GM23338 (cell line): Measurements from ENCODE around the gene CST9L. TPM values are rescaled to one million over a fixed set of nuclear protein-coding genes. Genes with fewer than 3 reads are reported as not detected.

Experiments
- ATAC-seq: fragments of 200-7000 bp; cut with Tn5 transposase; 3 replicates; pipeline ENCODE4 v1.9.1; 2020
- DNase-seq: peaks from one replicate; pipeline ENCODE4 v3.0.0-alpha.2; 2015; ENCODE audit warnings: low spot score
- H2AFZ ChIP-seq: fragments of 200-600 bp; sonication (generic); 2 replicates; pipeline ENCODE4 v1.8.0; 2016; ENCODE audit warnings: antibody characterized with exemption, mild to moderate bottlenecking, moderate library complexity
- H3F3A ChIP-seq: fragments of 200-600 bp; sonication (generic); replicated peaks from 2 replicates; pipeline ENCODE4 v1.8.0; 2017; ENCODE audit warnings: antibody characterized with exemption, mixed run types, low read depth
- H3K27ac ChIP-seq: fragments of 200-600 bp; sonication (generic); 2 replicates; pipeline ENCODE4 v1.6.1; 2016; ENCODE audit warnings: low read depth
- H3K27me3 ChIP-seq: fragments of 200-600 bp; sonication (generic); 2 replicates; pipeline ENCODE4 v1.8.0; 2016; ENCODE audit warnings: mild to moderate bottlenecking, mixed run types, moderate library complexity; ENCODE audit not compliant: insufficient read depth
- H3K36me3 ChIP-seq: fragments of 200-600 bp; sonication (generic); 2 replicates; pipeline ENCODE4 v1.8.0; 2016; ENCODE audit warnings: mild to moderate bottlenecking; ENCODE audit not compliant: insufficient read depth
- H3K4me1 ChIP-seq: fragments of 200-600 bp; sonication (generic); 2 replicates; pipeline ENCODE4 v1.8.0; 2016; ENCODE audit warnings: mild to moderate bottlenecking, moderate library complexity; ENCODE audit not compliant: insufficient read depth
- H3K4me2 ChIP-seq: fragments of 200-600 bp; sonication (generic); 2 replicates; pipeline ENCODE4 v1.7.1; 2017; ENCODE audit warnings: mixed run types
- H3K4me3 ChIP-seq: fragments of 200-600 bp; sonication (generic); 2 replicates; pipeline ENCODE4 v1.6.1; 2016; ENCODE audit warnings: mixed run types
- H3K79me2 ChIP-seq: fragments of 200-600 bp; sonication (generic); replicated peaks from 2 replicates; pipeline ENCODE4 v1.8.0; 2017; ENCODE audit warnings: mild to moderate bottlenecking; ENCODE audit not compliant: insufficient read depth
- H3K9me2 ChIP-seq: fragments of 200-600 bp; sonication (generic); 2 replicates; pipeline ENCODE4 v1.8.0; 2017; ENCODE audit not compliant: insufficient read depth
- H4K20me1 ChIP-seq: fragments of 200-600 bp; sonication (generic); replicated peaks from 2 replicates; pipeline ENCODE4 v1.8.0; 2017; ENCODE audit warnings: mild to moderate bottlenecking; ENCODE audit not compliant: insufficient read depth
- H3K27ac Mint-ChIP-seq: 2 replicates; pipeline ENCODE4 v1.8.0; 2020; ENCODE audit warnings: inconsistent platforms, mild to moderate bottlenecking, moderate library complexity, mixed read lengths
- H3K27me3 Mint-ChIP-seq: 3 replicates; pipeline ENCODE4 v1.8.0; 2022; ENCODE audit warnings: low read depth, mild to moderate bottlenecking, moderate library complexity, mixed read lengths, inconsistent platforms; ENCODE audit not compliant: insufficient read depth, poor library complexity
- H3K36me3 Mint-ChIP-seq: 3 replicates; pipeline ENCODE4 v1.8.0; 2021; ENCODE audit warnings: low read depth, mild to moderate bottlenecking, inconsistent platforms, moderate library complexity, mixed read lengths
- H3K4me1 Mint-ChIP-seq: 3 replicates; pipeline ENCODE4 v1.8.0; 2020; ENCODE audit warnings: mild to moderate bottlenecking, inconsistent platforms, mixed read lengths
- H3K4me3 Mint-ChIP-seq: 3 replicates; pipeline ENCODE4 v1.8.0; 2021; ENCODE audit warnings: moderate library complexity, mild to moderate bottlenecking, inconsistent platforms, mixed read lengths
- H3K9me3 Mint-ChIP-seq: 3 replicates; pipeline ENCODE4 v1.8.0; 2020; ENCODE audit warnings: moderate library complexity, mild to moderate bottlenecking, inconsistent platforms, mixed read lengths
- CREB1 ChIP-seq: fragments of 250-450 bp; sonication (Bioruptor Pico); IDR thresholded peaks from 2 replicates; pipeline ENCODE4 v1.5.0; 2020; ENCODE audit warnings: low read depth, mild to moderate bottlenecking, moderate library complexity
- EZH2 ChIP-seq: fragments of 200-600 bp; sonication (generic); IDR thresholded peaks from one replicate; pipeline ENCODE4 v1.8.0; 2017; ENCODE audit warnings: antibody characterized with exemption, mild to moderate bottlenecking, low read depth; ENCODE audit not compliant: unreplicated experiment
- EZH2phosphoT487 ChIP-seq: fragments of 200-600 bp; sonication (generic); IDR thresholded peaks from one replicate; pipeline ENCODE4 v1.8.1; 2018; ENCODE audit warnings: antibody characterized with exemption; ENCODE audit not compliant: unreplicated experiment
- NANOG ChIP-seq: IDR thresholded peaks from 2 replicates; pipeline ENCODE4 v1.6.1; 2016; ENCODE audit warnings: antibody characterized with exemption, borderline replicate concordance
- POLR2AphosphoS5 ChIP-seq: IDR thresholded peaks from 2 replicates; pipeline ENCODE4 v1.6.1; 2016; ENCODE audit warnings: antibody characterized with exemption, low read depth
- ZNF331 ChIP-seq: fragments of 250-450 bp; sonication (Bioruptor Pico); IDR thresholded peaks from 2 replicates; pipeline ENCODE4 v1.5.0; 2020; ENCODE audit warnings: low read depth, mild to moderate bottlenecking, moderate library complexity
- polyA plus RNA-seq: library from polyadenylated mRNA; unstranded; fragments of >200 nt; fragmentation: Nextera tagmentation; extraction: Ambion mirVana; gene quantifications from 2 replicates; pipeline ENCODE4 v1.2.1, GENCODE V29; 2016
- total RNA-seq: library from RNA; depleted of rRNA; stranded (reverse); fragments of >200 nt; shearing (Covaris generic); gene quantifications from 2 replicates; pipeline ENCODE4 v1.2.3, GENCODE V29; 2014
- TF ChIP-seq, protein P1 (sequence below), 2 experiments: fragments of 200-600 bp in 1 of 2; sonication (generic) in 1 of 2; conservative IDR thresholded peaks; 2 replicates each; pipeline versions ENCODE4 v1.5.1 to v1.6.1; 2016 to 2017; ENCODE audit warnings: antibody characterized with exemption in 2 of 2, low read depth in 2 of 2, mild to moderate bottlenecking in 2 of 2, moderate library complexity in 1 of 2
- TF ChIP-seq, protein P2 (sequence below): IDR thresholded peaks from 2 replicates; pipeline ENCODE4 v1.6.1; 2016; ENCODE audit warnings: antibody characterized with exemption
- TF ChIP-seq, protein P3 (sequence below): IDR thresholded peaks from one replicate; pipeline ENCODE4 v1.6.1; 2018; ENCODE audit warnings: antibody characterized with exemption; ENCODE audit not compliant: unreplicated experiment

Gene CST9L
- total and polyA plus RNA-seq, 2 experiments from 2014 or later = not detected

DNA sequence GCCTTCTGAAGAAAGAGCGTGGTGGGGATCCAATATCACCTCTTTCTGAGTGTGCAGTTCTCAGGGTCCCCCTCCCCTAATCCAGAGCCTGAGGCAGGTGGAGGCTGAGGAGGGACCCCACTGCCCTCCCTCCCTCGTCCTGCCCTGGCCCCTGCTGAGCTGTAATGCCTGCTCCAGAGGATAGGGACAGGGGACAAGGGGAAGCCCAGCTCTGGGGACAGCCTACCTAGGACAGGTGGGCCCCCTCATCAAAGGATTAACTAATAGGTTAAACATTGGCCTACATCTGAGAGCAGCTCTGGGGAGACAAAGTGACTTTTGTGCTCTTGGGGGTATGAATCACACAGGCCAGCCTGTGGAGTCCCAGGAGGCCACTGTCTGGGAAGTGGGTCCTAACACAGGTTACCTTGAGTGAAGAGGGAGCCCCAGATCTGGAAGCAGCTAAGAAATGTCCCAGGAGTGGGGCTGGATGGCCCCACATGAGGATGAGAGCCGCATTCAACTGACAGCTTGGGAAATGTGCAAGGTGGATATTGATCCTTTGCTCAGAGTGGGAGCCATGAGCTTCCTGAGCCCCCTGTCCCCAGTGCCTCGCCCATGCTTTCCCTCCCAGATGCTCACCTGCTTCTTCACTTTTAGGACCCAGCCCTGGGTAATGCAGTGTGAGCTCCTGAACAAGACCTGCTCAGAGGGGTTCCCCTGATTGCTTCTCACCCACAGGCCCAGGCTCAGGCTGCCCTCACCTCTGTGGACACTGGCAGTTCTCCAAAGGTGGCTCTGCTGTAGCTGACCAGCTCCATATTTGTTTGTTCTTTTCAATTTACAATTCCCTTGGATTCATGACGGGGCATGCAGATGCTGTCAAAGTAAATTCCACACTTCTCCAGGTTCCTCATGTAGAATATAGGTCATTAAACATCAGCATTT is 17.8 kb upstream of the CST9L start (continued):
- TF ChIP-seq ZNF331 (CRISPR knock-in tag) (no peak), POLR2AphosphoS5 (no peak), EZH2 (no peak), NANOG (no peak)

DNA sequence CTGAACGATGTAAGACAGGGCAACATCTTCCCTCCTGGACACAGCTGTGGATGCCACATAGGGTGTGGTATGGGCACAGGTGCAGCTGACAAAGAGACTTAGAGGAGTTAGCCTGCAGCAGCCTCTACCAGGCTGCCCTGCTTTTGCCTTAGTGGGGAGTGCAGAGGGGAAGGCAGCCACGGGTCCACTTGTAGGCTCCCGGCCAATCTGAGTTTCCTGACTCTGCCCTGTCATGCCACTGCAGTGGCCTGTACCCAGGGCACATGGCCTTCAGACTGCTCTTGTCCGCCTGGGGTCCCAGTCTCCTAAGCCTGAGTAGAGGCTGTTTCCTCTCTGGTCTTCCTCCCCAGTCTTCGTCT is 17.1 kb upstream of the CST9L start:
- no peak for DNase-seq
- Histone ChIP-seq H3K27me3 (no peaks in the 10 kb centered on the region; the same call in 1 of the 2 replicates), H3K4me3 (no peak overlapping the region), H3F3A (no peaks in the 10 kb centered on the region), H3K9me2 (peaks cover 13% of the 10 kb centered on the region; the same call in 1 of the 2 replicates), H2AFZ (no peak overlapping the region), H3K79me2 (no peaks in the 10 kb centered on the region), H3K4me1 (no peaks in the 10 kb centered on the region), H3K4me2 (no peak overlapping the region), H3K36me3 (no peaks in the 10 kb centered on the region), H3K27ac (no peak overlapping the region), H4K20me1 (no peaks in the 10 kb centered on the region)
- TF ChIP-seq EZH2phosphoT487 = no peak
- no peak for TF ChIP-seq NANOG
- no peak for TF ChIP-seq CREB1 (CRISPR knock-in tag)
- peaks cover 23% of the 10 kb centered on the region for H3K4me1 Mint-ChIP-seq
- ATAC-seq = no peak
- peaks cover 10% of the 10 kb centered on the region; the same call in 1 of the 3 replicates for H3K36me3 Mint-ChIP-seq
- no peak overlapping the region for H3K4me3 Mint-ChIP-seq
- H3K27ac Mint-ChIP-seq = no peak overlapping the region
- peaks cover 20% of the 10 kb centered on the region for H3K27me3 Mint-ChIP-seq
- peaks cover 21% of the 10 kb centered on the region for H3K9me3 Mint-ChIP-seq

DNA sequence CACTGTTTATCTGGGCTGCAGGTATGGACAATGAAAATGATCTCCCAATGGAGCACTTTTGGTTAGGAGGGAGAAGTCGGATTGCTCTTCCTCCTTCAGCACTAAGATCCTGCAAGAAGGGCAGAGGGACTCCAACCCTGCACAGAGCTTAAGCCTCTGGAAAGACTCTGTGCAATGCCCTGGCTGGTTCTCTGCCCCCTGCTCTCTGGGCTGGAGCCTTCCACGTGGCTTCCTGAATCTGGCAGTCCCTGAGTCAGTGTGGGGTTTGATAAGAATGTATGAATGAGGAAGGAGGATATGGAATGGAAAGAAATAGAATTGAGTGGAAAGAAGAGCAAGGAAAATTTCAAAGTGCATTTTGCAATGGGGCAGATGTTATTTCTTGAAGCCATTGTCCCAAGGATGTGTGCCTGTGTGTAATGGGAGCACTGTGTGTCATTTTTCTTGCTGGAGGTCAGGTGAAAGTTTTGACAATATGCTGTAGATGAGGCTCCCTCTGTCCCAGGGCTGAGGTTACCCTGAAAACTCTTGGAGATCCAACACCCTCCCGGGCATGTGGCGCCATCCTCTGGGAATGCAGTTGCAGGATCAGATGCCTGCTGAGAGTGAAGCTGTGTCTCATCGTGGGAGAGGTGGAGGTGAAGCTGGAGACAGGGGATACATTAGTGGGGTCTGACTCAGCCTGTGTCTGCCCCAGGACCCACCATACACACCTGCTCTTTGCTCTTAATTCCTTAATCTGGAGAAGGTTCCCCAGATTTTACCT is 16.3 kb upstream of the CST9L start:
- H3K4me1 ChIP-seq = no peaks in the 10 kb centered on the region
- Mint-ChIP-seq H3K9me3 (peaks cover 21% of the 10 kb centered on the region), H3K27me3 (peaks cover 20% of the 10 kb centered on the region)

More for the DNA sequence above, 16.3 kb upstream of the CST9L start:
- no peak overlapping the region for H3K27ac ChIP-seq
- no peaks in the 10 kb centered on the region for H3K79me2 ChIP-seq
- H3K4me1 Mint-ChIP-seq = peaks cover 23% of the 10 kb centered on the region
- no peak for TF ChIP-seq NANOG
- TF ChIP-seq ZNF331 (CRISPR knock-in tag) = no peak
- no peak for TF ChIP-seq CREB1 (CRISPR knock-in tag)
- no peak for TF ChIP-seq EZH2
- TF ChIP-seq, protein P1, sequence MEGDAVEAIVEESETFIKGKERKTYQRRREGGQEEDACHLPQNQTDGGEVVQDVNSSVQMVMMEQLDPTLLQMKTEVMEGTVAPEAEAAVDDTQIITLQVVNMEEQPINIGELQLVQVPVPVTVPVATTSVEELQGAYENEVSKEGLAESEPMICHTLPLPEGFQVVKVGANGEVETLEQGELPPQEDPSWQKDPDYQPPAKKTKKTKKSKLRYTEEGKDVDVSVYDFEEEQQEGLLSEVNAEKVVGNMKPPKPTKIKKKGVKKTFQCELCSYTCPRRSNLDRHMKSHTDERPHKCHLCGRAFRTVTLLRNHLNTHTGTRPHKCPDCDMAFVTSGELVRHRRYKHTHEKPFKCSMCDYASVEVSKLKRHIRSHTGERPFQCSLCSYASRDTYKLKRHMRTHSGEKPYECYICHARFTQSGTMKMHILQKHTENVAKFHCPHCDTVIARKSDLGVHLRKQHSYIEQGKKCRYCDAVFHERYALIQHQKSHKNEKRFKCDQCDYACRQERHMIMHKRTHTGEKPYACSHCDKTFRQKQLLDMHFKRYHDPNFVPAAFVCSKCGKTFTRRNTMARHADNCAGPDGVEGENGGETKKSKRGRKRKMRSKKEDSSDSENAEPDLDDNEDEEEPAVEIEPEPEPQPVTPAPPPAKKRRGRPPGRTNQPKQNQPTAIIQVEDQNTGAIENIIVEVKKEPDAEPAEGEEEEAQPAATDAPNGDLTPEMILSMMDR (conservative IDR thresholded peaks at IDR 0.05; ENCODE audit: low read depth in 2 of 2) = peak; percentile 36 to 68
- TF ChIP-seq, protein P2, sequence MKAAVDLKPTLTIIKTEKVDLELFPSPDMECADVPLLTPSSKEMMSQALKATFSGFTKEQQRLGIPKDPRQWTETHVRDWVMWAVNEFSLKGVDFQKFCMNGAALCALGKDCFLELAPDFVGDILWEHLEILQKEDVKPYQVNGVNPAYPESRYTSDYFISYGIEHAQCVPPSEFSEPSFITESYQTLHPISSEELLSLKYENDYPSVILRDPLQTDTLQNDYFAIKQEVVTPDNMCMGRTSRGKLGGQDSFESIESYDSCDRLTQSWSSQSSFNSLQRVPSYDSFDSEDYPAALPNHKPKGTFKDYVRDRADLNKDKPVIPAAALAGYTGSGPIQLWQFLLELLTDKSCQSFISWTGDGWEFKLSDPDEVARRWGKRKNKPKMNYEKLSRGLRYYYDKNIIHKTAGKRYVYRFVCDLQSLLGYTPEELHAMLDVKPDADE = no peak
- TF ChIP-seq, protein P3, sequence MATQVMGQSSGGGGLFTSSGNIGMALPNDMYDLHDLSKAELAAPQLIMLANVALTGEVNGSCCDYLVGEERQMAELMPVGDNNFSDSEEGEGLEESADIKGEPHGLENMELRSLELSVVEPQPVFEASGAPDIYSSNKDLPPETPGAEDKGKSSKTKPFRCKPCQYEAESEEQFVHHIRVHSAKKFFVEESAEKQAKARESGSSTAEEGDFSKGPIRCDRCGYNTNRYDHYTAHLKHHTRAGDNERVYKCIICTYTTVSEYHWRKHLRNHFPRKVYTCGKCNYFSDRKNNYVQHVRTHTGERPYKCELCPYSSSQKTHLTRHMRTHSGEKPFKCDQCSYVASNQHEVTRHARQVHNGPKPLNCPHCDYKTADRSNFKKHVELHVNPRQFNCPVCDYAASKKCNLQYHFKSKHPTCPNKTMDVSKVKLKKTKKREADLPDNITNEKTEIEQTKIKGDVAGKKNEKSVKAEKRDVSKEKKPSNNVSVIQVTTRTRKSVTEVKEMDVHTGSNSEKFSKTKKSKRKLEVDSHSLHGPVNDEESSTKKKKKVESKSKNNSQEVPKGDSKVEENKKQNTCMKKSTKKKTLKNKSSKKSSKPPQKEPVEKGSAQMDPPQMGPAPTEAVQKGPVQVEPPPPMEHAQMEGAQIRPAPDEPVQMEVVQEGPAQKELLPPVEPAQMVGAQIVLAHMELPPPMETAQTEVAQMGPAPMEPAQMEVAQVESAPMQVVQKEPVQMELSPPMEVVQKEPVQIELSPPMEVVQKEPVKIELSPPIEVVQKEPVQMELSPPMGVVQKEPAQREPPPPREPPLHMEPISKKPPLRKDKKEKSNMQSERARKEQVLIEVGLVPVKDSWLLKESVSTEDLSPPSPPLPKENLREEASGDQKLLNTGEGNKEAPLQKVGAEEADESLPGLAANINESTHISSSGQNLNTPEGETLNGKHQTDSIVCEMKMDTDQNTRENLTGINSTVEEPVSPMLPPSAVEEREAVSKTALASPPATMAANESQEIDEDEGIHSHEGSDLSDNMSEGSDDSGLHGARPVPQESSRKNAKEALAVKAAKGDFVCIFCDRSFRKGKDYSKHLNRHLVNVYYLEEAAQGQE = no peak
- no peak overlapping the region for H2AFZ ChIP-seq
- H3K27me3 ChIP-seq = no peaks in the 10 kb centered on the region; the same call in 1 of the 2 replicates
- ATAC-seq = peak; percentile 66
- H3K4me3 Mint-ChIP-seq = no peak overlapping the region
- H3F3A ChIP-seq = no peaks in the 10 kb centered on the region
- peaks cover 13% of the 10 kb centered on the region; the same call in 1 of the 2 replicates for H3K9me2 ChIP-seq
- peak; percentile 42 for DNase-seq
- H3K36me3 ChIP-seq = no peaks in the 10 kb centered on the region
- H3K27ac Mint-ChIP-seq = no peak overlapping the region
- no peak overlapping the region for H3K4me3 ChIP-seq
- H3K36me3 Mint-ChIP-seq = peaks cover 10% of the 10 kb centered on the region; the same call in 1 of the 3 replicates
- no peaks in the 10 kb centered on the region for H4K20me1 ChIP-seq
- H3K4me2 ChIP-seq = no peak overlapping the region
